Stimulated activated CD8-positive, alpha-beta memory T cell treated with anti-CD3 and anti-CD28 coated beads, Interleukin-7, amount 100 ng/mL, for 1 hour (primary cell): ENCODE measurements around the gene ACSM5.

Experiments used
- DNase-seq, 2 donors: peaks; one replicate each; pipeline ENCODE4 v3.0.0-alpha.2; 2020; ENCODE audit warnings: low read depth in 2 of 2

Gene ACSM5

GRCh38 chr16:20409398-20410120, at the start of gene ACSM5:
Gene ACSM5 (plus strand): TSS chr16:20409534. CDS start chr16:20411485, 1,951 bp downstream.
- no peak for DNase-seq

- DNase-seq: no peak
Measured at GRCh38 chr16:20359997-20360396, 49.3 kb upstream of the ACSM5 start.

GRCh38 chr16:20363191-20363590, 46.1 kb upstream of the ACSM5 start:
- DNase-seq: no peak

GRCh38 chr16:20364051-20364450, 45.3 kb upstream of the ACSM5 start:
- DNase-seq: no peak

GRCh38 chr16:20369452-20370054, 39.8 kb upstream of the ACSM5 start:
- DNase-seq: no peak

- DNase-seq: no peak
Measured at GRCh38 chr16:20372701-20373100, 36.6 kb upstream of the ACSM5 start.

- no peak for DNase-seq
Measured at GRCh38 chr16:20377181-20377580, 32.2 kb upstream of the ACSM5 start.

GRCh38 chr16:20380782-20381181, 28.6 kb upstream of the ACSM5 start:
- no peak for DNase-seq

GRCh38 chr16:20382202-20382948, 27.0 kb upstream of the ACSM5 start:
- DNase-seq: no peak

- DNase-seq: peak in 1 of 2 donors; percentile 0
Measured at GRCh38 chr16:20383106-20384029, 26.0 kb upstream of the ACSM5 start.

- peak in 1 of 2 donors; percentile 29 for DNase-seq
Measured at GRCh38 chr16:20385844-20386832, 23.2 kb upstream of the ACSM5 start.

- no peak for DNase-seq
Measured at GRCh38 chr16:20387978-20388377, 21.4 kb upstream of the ACSM5 start.

GRCh38 chr16:20388854-20389253, 20.5 kb upstream of the ACSM5 start:
- DNase-seq: no peak

GRCh38 chr16:20391045-20391444, 18.3 kb upstream of the ACSM5 start:
- no peak for DNase-seq

GRCh38 chr16:20393801-20394577, 15.3 kb upstream of the ACSM5 start:
- DNase-seq: no peak

- DNase-seq: no peak
Measured at GRCh38 chr16:20395946-20396345, 13.4 kb upstream of the ACSM5 start.

- no peak for DNase-seq
Measured at GRCh38 chr16:20396846-20397467, 12.4 kb upstream of the ACSM5 start.

GRCh38 chr16:20397468-20398074, 11.8 kb upstream of the ACSM5 start:
- no peak for DNase-seq

- DNase-seq: no peak
Measured at GRCh38 chr16:20398603-20399002, 10.7 kb upstream of the ACSM5 start.
